A549 (cell line): Measurements from ENCODE around the gene ASB11. TPM values are rescaled to one million over a fixed set of nuclear protein-coding genes. Genes with fewer than 3 reads are reported as not detected.

Experiments used
- ATAC-seq, 2 experiments: fragments of 200-7000 bp in 1 of 2; fragments of >200 bp in 1 of 2; cut with Nextera tagmentation in 1 of 2; cut with Tn5 transposase in 1 of 2; 3 replicates each; pipeline versions ENCODE4 v1.8.0 to v1.9.1; 2018 to 2020; ENCODE audit warnings: mild to moderate bottlenecking in 1 of 2, moderate library complexity in 1 of 2
- CTCF ChIA-PET: fragments of 300-600 bp; sonication (Branson Sonifier 250); formaldehyde crosslinking; extraction: SDS; loops from one replicate; lab custom pipeline; 2021; ENCODE audit warnings: antibody characterized with exemption, inconsistent platforms; lab: Yijun Ruan, JAX
- POLR2A ChIA-PET: fragments of 350-600 bp; formaldehyde crosslinking; extraction: SDS; loops from one replicate; lab custom pipeline; 2021; ENCODE audit warnings: antibody characterized with exemption, inconsistent platforms; lab: Yijun Ruan, JAX
- DNase-seq, 2 experiments: peaks; one replicate each; pipeline versions ENCODE4 v3.0.0 to v3.0.0-alpha.2; 2011 to 2016; ENCODE audit warnings: low read depth in 1 of 2, low spot score in 1 of 2
- FAIRE-seq: peaks from 2 replicates; lab custom pipeline; 2011; peaks lifted over from hg19 to GRCh38; lab: Jason Lieb, UNC
- H3K27ac ChIP-seq, 2 experiments: fragments of >200 bp; sonication (Bioruptor Twin); formaldehyde crosslinking; 3 replicates each; pipeline ENCODE4 v1.5.1; 2016 to 2017
- H3K4me1 ChIP-seq: fragments of >200 bp; sonication (Bioruptor Twin); formaldehyde crosslinking; 3 replicates; pipeline ENCODE4 v1.6.1; 2016
- H3K4me2 ChIP-seq: fragments of >200 bp; sonication (Bioruptor Twin); formaldehyde crosslinking; 3 replicates; pipeline ENCODE4 v1.6.1; 2016
- H3K4me3 ChIP-seq: fragments of >200 bp; sonication (Bioruptor Twin); formaldehyde crosslinking; 3 replicates; pipeline ENCODE4 v1.5.1; 2016
- H3K9me3 ChIP-seq: fragments of >200 bp; sonication (Bioruptor Twin); formaldehyde crosslinking; 3 replicates; pipeline ENCODE4 v1.6.1; 2016
- CBX2 ChIP-seq: fragments of 200-600 bp; sonication (generic); IDR thresholded peaks from 2 replicates; pipeline ENCODE4 v1.6.1; 2016; ENCODE audit warnings: low read depth, mild to moderate bottlenecking, borderline replicate concordance
- CHD2 ChIP-seq: fragments of 150-350 bp; IDR thresholded peaks from 2 replicates; pipeline ENCODE4 v1.6.1; 2014; ENCODE audit warnings: low read length; ENCODE audit not compliant: partially characterized antibody
- EHF ChIP-seq: fragments of 250-450 bp; sonication (Bioruptor Pico); IDR thresholded peaks from 2 replicates; pipeline ENCODE4 v1.5.0; 2020; ENCODE audit warnings: mild to moderate bottlenecking
- EHMT2 ChIP-seq: fragments of 200-600 bp; sonication (generic); IDR thresholded peaks from 2 replicates; pipeline ENCODE4 v1.6.1; 2016; ENCODE audit warnings: antibody characterized with exemption, low read depth, mild to moderate bottlenecking, moderate library complexity
- FOSL2 ChIP-seq, 2 experiments: fragments of 450-650 bp in 1 of 2; fragments of >200 bp in 1 of 2; sonication (Bioruptor Twin) in 1 of 2; formaldehyde crosslinking; IDR thresholded peaks; 2 replicates each; pipeline versions ENCODE4 v1.5.0 to v1.6.1; 2016 to 2020; ENCODE audit warnings: mild to moderate bottlenecking in 1 of 2, moderate library complexity in 1 of 2
- GATA3 ChIP-seq: IDR thresholded peaks from 2 replicates; pipeline ENCODE4 v1.6.1; 2012; ENCODE audit warnings: borderline replicate concordance
- HDAC2 ChIP-seq: fragments of 200-600 bp; sonication (generic); IDR thresholded peaks from 2 replicates; pipeline ENCODE4 v1.6.1; 2016
- HMGXB4 ChIP-seq: fragments of 250-450 bp; sonication (Bioruptor Pico); IDR thresholded peaks from 2 replicates; pipeline ENCODE4 v1.5.0; 2021; ENCODE audit warnings: mild to moderate bottlenecking, moderate library complexity, borderline replicate concordance
- HOXA7 ChIP-seq: fragments of 250-450 bp; sonication (Bioruptor Pico); IDR thresholded peaks from 2 replicates; pipeline ENCODE4 v1.5.0; 2020; ENCODE audit warnings: mild to moderate bottlenecking, moderate library complexity
- JUNB ChIP-seq: fragments of >200 bp; sonication (Bioruptor Twin); formaldehyde crosslinking; IDR thresholded peaks from 2 replicates; pipeline ENCODE4 v1.6.1; 2016
- MAFK ChIP-seq: fragments of 450-650 bp; IDR thresholded peaks from 2 replicates; pipeline ENCODE4 v1.6.1; 2014; ENCODE audit not compliant: partially characterized antibody
- MAX ChIP-seq: IDR thresholded peaks from 2 replicates; pipeline ENCODE4 v1.6.1; 2012
- NFE2L2 ChIP-seq: fragments of 150-350 bp; conservative IDR thresholded peaks from 2 replicates; pipeline ENCODE4 v1.6.1; 2014; ENCODE audit warnings: low read length
- NR3C1 ChIP-seq: fragments of >200 bp; sonication (Bioruptor Twin); formaldehyde crosslinking; IDR thresholded peaks from 3 replicates; pipeline ENCODE4 v1.6.1; 2017
- REST ChIP-seq: fragments of 200-600 bp; sonication (generic); IDR thresholded peaks from 2 replicates; pipeline ENCODE4 v1.6.1; 2016; ENCODE audit warnings: antibody characterized with exemption, mild to moderate bottlenecking, moderate library complexity
- RFX5 ChIP-seq: fragments of 450-650 bp; IDR thresholded peaks from 2 replicates; pipeline ENCODE4 v1.7.1; 2014; ENCODE audit warnings: antibody characterized with exemption, mild to moderate bottlenecking, moderate library complexity
- SMC3 ChIP-seq: fragments of >200 bp; sonication (Bioruptor Twin); formaldehyde crosslinking; IDR thresholded peaks from 3 replicates; pipeline ENCODE4 v1.6.1; 2018; ENCODE audit warnings: inconsistent platforms
- SREBF2 ChIP-seq: fragments of 450-650 bp; IDR thresholded peaks from 2 replicates; pipeline ENCODE4 v1.6.1; 2014; ENCODE audit warnings: mild to moderate bottlenecking, moderate library complexity
- ZFP36 ChIP-seq: fragments of 450-650 bp; IDR thresholded peaks from 2 replicates; pipeline ENCODE4 v1.6.1; 2014; ENCODE audit warnings: borderline replicate concordance; ENCODE audit not compliant: partially characterized antibody
- ZNF302 ChIP-seq: fragments of 250-450 bp; sonication (Bioruptor Pico); IDR thresholded peaks from 2 replicates; pipeline ENCODE4 v1.9.0; 2021; ENCODE audit warnings: inconsistent platforms, mild to moderate bottlenecking, moderate library complexity
- WGBS: methylation state at CpG from one replicate; pipeline ENCODE4 v1.1.6; 2017; ENCODE audit errors: missing lambda C conversion rate; 5-methylcytosine and 5-hydroxymethylcytosine counted together
- polyA plus RNA-seq, 4 experiments: library from polyadenylated mRNA; depleted of rRNA in 3 of 4; stranded (reverse); fragments of >200 nt; fragmentation: RNase III in 1 of 4; extraction: RNeasy Plus Mini Kit Qiagen cat#74134 plus additional on column Dnase treatment in 1 of 4; gene quantifications; 2 replicates in 3 of 4; 3 replicates in 1 of 4; pipeline ENCODE4 v1.2.3, GENCODE V29; 2011 to 2017
- TF ChIP-seq, protein P1 (sequence below): fragments of >200 bp; sonication (Bioruptor Twin); formaldehyde crosslinking; IDR thresholded peaks from 3 replicates; pipeline ENCODE4 v1.5.1; 2016

The ASB11 gene
- polyA plus RNA-seq, 2 of the 4 experiments (the other 2 are of a cell fraction): not detected

DNA sequence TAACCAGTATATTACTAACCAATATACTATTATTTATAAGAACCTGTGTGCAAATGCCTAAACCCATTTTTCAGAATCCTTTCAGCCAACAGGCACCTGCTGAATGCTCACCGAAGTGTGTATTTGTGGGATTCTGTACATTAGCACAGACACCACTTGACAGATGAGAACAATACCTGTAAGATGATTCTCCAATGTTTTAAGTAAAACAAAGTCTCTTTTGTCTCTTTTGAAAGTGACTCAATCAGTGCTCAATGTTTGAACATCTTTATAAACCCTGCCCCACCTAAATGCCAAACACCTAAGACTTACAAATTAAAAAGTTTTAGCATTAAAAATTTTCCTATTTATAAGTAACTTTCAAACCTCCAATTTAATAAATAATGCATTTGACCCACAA lies 46.3 kb downstream of the ASB11 start (continued):
- TF ChIP-seq JUNB (no peak), GATA3 (no peak), EHF (no peak), CBX2 (no peak), MAX (no peak), REST (no peak), SMC3 (no peak)

GRCh38 chrX:15254852-15255251 lies 60.6 kb downstream of the ASB11 start:
- ChIA-PET POLR2A (no interaction called here), CTCF (no interaction called here)
- peak overlapping the region; percentile 47 to 63; a peak in 4 of 6 replicates for H3K27ac ChIP-seq
- no peak for DNase-seq
- H3K4me2 ChIP-seq: no peak overlapping the region
- no peaks in the 10 kb centered on the region for H3K9me3 ChIP-seq
- no peak for ATAC-seq
- FAIRE-seq: peak; percentile 28
- TF ChIP-seq NFE2L2 (peak; percentile 72), MAFK (peak; percentile 83)
- TF ChIP-seq, protein P1, sequence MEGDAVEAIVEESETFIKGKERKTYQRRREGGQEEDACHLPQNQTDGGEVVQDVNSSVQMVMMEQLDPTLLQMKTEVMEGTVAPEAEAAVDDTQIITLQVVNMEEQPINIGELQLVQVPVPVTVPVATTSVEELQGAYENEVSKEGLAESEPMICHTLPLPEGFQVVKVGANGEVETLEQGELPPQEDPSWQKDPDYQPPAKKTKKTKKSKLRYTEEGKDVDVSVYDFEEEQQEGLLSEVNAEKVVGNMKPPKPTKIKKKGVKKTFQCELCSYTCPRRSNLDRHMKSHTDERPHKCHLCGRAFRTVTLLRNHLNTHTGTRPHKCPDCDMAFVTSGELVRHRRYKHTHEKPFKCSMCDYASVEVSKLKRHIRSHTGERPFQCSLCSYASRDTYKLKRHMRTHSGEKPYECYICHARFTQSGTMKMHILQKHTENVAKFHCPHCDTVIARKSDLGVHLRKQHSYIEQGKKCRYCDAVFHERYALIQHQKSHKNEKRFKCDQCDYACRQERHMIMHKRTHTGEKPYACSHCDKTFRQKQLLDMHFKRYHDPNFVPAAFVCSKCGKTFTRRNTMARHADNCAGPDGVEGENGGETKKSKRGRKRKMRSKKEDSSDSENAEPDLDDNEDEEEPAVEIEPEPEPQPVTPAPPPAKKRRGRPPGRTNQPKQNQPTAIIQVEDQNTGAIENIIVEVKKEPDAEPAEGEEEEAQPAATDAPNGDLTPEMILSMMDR: no peak
- H3K4me3 ChIP-seq: no peak overlapping the region
- peaks cover 7% of the 10 kb centered on the region; the same call in 2 of the 3 replicates for H3K4me1 ChIP-seq

DNA sequence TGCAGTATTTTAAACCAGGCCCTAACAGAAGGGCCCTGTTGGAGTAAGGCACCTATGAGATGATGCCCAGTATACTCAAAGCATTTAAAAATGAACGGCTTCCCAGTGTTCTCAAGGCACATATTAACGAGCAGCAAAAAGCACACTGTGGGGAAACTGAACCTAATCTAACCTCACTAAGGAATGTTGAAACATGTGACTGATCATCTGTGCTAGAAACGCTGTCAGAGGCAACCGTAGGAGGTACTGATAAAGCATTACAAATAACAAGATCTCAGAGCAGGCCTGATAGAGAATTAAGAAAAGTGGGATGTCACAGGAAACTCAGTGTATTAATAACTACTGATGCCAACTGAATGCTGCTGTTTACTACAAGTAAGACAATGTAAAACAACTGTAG lies 69.5 kb downstream of the ASB11 start:
- Histone ChIP-seq H3K4me1 (peaks cover 6% of the 10 kb centered on the region; the same call in 1 of the 3 replicates), H3K27ac (no peak overlapping the region), H3K9me3 (no peaks in the 10 kb centered on the region), H3K4me2 (no peak overlapping the region), H3K4me3 (no peak overlapping the region)
- TF ChIP-seq CHD2: no peak
- no peak for TF ChIP-seq MAX
- no peak for TF ChIP-seq NR3C1
- TF ChIP-seq GATA3: no peak
- TF ChIP-seq ZNF302 (CRISPR knock-in tag): no peak
- no peak for TF ChIP-seq SREBF2
- TF ChIP-seq HOXA7 (CRISPR knock-in tag): no peak
- no peak for TF ChIP-seq HDAC2
- no peak for TF ChIP-seq FOSL2 (IDR thresholded peaks at IDR 0.05)
- TF ChIP-seq FOSL2 (CRISPR knock-in tag; IDR thresholded peaks at IDR 0.05): no peak
- no peak for TF ChIP-seq HMGXB4 (CRISPR knock-in tag)
- no peak for TF ChIP-seq RFX5
- no peak for TF ChIP-seq EHMT2
- no peak for TF ChIP-seq ZFP36
- no peak for ATAC-seq
- peak; percentile 23 for FAIRE-seq
- CTCF ChIA-PET: no interaction called here
- POLR2A ChIA-PET: no interaction called here
- 82% methylated on average over 4 of the region's 4 CpGs for WGBS
- no peak for DNase-seq
